Naive B cell (primary cell): ENCODE results near the gene RUBCN. TPM values are rescaled to one million over a fixed set of nuclear protein-coding genes. Genes with fewer than 3 reads are reported as not detected.

Source experiments
- ATAC-seq, 2 donors: fragments of 150-1000 bp; cut with Tn5 transposase; 2 replicates each; pipeline ENCODE4 v1.10.0; 2021; ENCODE audit warnings: low read depth in 2 of 2, mild to moderate bottlenecking in 2 of 2, moderate library complexity in 2 of 2
- DNase-seq: peaks from one replicate; pipeline ENCODE4 v3.0.0; 2022
- H3K27ac Mint-ChIP-seq, 6 donors: one replicate each; pipeline ENCODE4 v1.8.0; 2020 to 2022; ENCODE audit warnings: mild to moderate bottlenecking in 6 of 6, mixed read lengths in 6 of 6, moderate library complexity in 5 of 6, inconsistent platforms in 2 of 6
- H3K27me3 Mint-ChIP-seq, 3 donors: one replicate each; pipeline ENCODE4 v1.8.0; 2021 to 2022; ENCODE audit warnings: mixed read lengths in 3 of 3, mild to moderate bottlenecking in 1 of 3
- H3K36me3 Mint-ChIP-seq, 2 donors: one replicate each; pipeline ENCODE4 v1.8.0; 2020 to 2022; ENCODE audit warnings: mixed read lengths in 2 of 2, inconsistent platforms in 1 of 2, mild to moderate bottlenecking in 1 of 2
- H3K4me1 Mint-ChIP-seq, 3 donors: one replicate each; pipeline ENCODE4 v1.8.0; 2020 to 2022; ENCODE audit warnings: mixed read lengths in 3 of 3, inconsistent platforms in 1 of 3, mild to moderate bottlenecking in 1 of 3, moderate library complexity in 1 of 3
- H3K4me3 Mint-ChIP-seq, 8 donors: one replicate each; pipeline ENCODE4 v1.8.0; 2020 to 2022; ENCODE audit warnings: mild to moderate bottlenecking in 8 of 8, mixed read lengths in 8 of 8, moderate library complexity in 8 of 8, inconsistent platforms in 2 of 8
- H3K9me3 Mint-ChIP-seq, 7 donors: one replicate each; pipeline ENCODE4 v1.8.0; 2020 to 2022; ENCODE audit warnings: mixed read lengths in 7 of 7, mild to moderate bottlenecking in 5 of 7, inconsistent platforms in 2 of 7, moderate library complexity in 1 of 7
- polyA plus RNA-seq, 6 donors: library from polyadenylated mRNA; unstranded; fragments of 300-500 nt; fragmentation: Illumina TruSeq; gene quantifications; one replicate each; pipeline ENCODE4 v1.2.3, GENCODE V29; 2021; ENCODE audit warnings: low read depth in 6 of 6

Gene RUBCN
- 10 to 100 TPM; 20.0 to 46.9 (median 24.8) TPM for polyA plus RNA-seq

DNA sequence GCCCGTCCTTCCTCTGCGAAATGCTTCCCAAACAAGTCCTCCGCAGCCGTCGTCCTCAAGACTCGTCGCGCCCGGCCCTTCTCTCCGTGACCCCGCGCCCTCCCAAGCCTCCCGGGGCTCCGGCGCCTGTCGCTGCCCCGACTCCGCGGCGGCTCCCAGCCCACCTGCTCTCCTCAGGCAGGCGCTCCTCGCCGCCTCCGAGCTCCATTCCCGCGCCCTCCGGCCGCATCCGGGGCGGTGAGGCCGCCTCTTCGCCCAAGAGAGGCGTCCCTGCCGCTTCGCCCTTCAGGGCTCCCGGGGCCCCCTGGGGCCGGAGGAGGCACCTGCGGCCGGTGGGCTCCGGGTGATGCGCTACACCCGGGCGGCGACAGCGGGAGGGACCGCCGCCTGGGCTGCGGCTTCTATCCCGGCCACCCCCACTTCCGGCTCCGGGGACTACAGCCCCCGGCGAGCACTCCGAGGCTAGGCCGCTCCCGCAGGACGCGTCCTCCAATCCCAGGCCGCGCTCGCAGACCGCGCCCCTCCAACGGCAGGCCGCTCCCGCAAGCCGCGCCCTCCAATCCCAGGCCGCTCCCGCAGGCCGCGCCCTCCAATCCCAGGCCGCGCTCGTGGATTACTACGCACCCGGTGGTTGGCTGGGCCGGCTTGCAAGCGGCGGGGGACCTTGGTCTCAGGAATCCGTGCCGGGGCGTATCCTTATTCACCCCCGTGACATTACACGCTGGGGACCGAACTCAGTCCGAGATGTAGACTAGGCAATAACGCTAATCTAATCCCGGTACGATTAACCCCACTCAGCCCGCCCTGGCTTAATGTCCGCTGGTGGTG, at the start of gene RUBCN:
Gene RUBCN (minus strand): TSS at position 414 of the 828 bp plus-strand sequence. CDS start 185 bp downstream, at position 229.
- Mint-ChIP-seq H3K27ac (peak within 1 kb of the TSS; percentile 95 to 99 (median 97)), H3K9me3 (no peaks in the 10 kb centered on the region), H3K4me1 (peaks cover 26 to 58% (median 48%) of the 10 kb centered on the region in 3 donors), H3K27me3 (no peaks in the 10 kb centered on the region), H3K36me3 (no peaks in the 10 kb centered on the region), H3K4me3 (peak within 1 kb of the TSS; percentile 86 to 100 (median 96))
- ATAC-seq (peak; percentile 80 to 81), DNase-seq (peak; percentile 95)

DNA sequence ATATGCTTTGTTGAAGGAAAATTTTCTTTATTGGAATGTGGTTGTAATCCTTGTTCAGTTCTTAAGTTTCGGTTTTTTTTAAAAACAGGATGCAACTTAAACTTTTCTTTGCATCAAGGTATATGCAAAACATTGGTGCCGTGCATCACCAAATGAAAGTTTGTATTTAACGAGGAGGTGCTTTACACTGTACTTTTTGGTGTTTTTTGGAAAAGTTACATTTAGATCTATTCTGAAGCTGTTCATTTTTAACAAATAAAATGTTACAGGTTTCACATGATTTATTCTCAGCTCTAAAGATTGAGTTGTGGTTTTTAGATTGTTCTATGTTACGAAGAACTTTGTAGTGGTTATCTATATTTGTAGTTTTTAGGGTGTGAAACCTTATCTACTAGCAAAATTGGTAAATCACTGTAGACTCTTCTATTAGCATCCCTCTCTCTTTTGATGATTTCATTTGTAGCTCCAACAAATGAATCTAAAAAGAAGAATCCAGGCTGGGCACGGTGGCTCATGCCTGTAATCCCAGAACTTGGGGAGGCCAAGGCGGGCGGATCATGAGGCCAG, 47.4 kb upstream of the RUBCN start:
- peaks cover 8 to 26% (median 20%) of the 10 kb centered on the region in 3 donors for H3K4me1 Mint-ChIP-seq
- no peak for ATAC-seq

DNA sequence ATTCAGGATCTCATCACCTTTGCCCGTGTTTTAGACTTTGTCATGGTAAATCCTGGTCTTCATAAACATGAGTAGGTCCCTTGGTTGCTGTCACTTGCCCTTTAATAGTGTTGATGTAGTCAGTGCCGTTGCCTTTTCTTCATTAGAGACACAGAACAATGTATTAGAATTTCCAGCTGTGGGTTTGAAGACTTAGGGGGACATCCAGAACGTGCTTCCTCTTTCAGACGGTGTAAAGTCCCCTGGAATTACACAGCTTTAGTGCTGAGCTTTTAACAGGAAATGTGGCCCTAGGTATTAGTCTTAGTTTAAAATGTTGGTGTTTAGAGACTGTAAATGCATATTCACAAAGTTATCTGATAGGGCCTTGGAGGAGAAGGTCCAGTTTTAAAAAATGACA, 45.5 kb upstream of the RUBCN start:
- Mint-ChIP-seq H3K27me3 (no peaks in the 10 kb centered on the region), H3K36me3 (peaks cover 0 to 6% of the 10 kb centered on the region in 2 donors)
- DNase-seq: peak; percentile 15

More for the DNA sequence above, 47.4 kb upstream of the RUBCN start:
- Mint-ChIP-seq H3K9me3 (no peaks in the 10 kb centered on the region), H3K4me3 (peak overlapping the region in 3 of 8 donors; percentile 10 to 41 (median 40)), H3K36me3 (no peaks in the 10 kb centered on the region), H3K27ac (peak overlapping the region; percentile 11 to 84 (median 73)), H3K27me3 (no peaks in the 10 kb centered on the region)
- no peak for DNase-seq

DNA sequence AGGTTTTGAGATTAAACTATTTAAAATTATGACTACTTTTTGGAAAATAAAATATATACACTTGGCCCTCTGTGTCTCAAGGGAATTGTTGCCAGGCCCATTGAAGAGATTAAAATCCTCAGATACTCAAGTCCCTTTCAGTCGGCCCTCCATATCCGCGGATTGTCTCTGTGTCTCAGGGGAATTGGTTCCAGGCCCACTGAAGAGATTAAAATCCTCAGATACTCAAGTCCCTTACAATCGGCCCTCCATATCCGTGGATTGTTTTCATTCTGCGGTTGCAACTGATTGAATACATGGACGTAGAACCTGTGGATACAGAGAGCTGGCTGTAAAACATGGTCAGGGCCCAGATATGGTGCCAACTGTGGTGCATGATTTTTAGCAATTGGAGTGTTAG, 38.6 kb upstream of the RUBCN start:
- H3K36me3 Mint-ChIP-seq: peaks cover 10 to 18% of the 10 kb centered on the region in 2 donors
- peaks cover 0 to 9% (median 0%) of the 10 kb centered on the region in 3 donors for H3K4me1 Mint-ChIP-seq
- H3K27me3 Mint-ChIP-seq: no peaks in the 10 kb centered on the region

More for the DNA sequence above, 45.5 kb upstream of the RUBCN start:
- H3K4me3 Mint-ChIP-seq: peak overlapping the region in 1 of 8 donors; percentile 55
- H3K4me1 Mint-ChIP-seq: peaks cover 8 to 26% (median 16%) of the 10 kb centered on the region in 3 donors
- peak; percentile 96 to 97 for ATAC-seq
- peak overlapping the region in 3 of 6 donors; percentile 61 to 90 (median 82) for H3K27ac Mint-ChIP-seq
- no peaks in the 10 kb centered on the region for H3K9me3 Mint-ChIP-seq

DNA sequence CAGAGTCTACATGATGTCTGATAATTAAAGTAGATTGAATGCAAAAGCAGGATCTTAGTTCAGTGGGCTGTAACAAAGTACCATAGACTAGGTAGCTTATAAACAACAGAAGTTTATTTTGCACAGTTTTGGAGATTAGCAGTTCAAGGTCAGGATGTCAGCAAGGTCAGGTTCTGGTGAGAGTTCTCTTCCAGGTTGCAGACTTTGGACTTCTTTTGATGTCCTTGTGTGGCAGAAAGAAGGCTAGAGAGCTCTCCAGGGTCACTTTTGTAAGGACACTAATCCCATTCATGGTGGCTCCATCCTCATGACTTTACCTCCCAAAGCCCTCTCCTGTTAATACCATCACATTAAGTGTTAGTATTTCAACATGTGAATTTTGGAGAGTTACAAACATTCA, 25.1 kb upstream of the RUBCN start:
- ATAC-seq (no peak), DNase-seq (no peak)
- Mint-ChIP-seq H3K36me3 (peaks cover 0 to 8% of the 10 kb centered on the region in 2 donors), H3K27ac (no peak overlapping the region), H3K27me3 (no peaks in the 10 kb centered on the region), H3K4me3 (no peak overlapping the region), H3K9me3 (no peaks in the 10 kb centered on the region), H3K4me1 (no peaks in the 10 kb centered on the region)

More for the DNA sequence above, 38.6 kb upstream of the RUBCN start:
- DNase-seq: no peak
- ATAC-seq: no peak
- H3K9me3 Mint-ChIP-seq: peaks cover 0 to 4% (median 0%) of the 10 kb centered on the region in 7 donors
- H3K4me3 Mint-ChIP-seq: no peak overlapping the region
- no peak overlapping the region for H3K27ac Mint-ChIP-seq

DNA sequence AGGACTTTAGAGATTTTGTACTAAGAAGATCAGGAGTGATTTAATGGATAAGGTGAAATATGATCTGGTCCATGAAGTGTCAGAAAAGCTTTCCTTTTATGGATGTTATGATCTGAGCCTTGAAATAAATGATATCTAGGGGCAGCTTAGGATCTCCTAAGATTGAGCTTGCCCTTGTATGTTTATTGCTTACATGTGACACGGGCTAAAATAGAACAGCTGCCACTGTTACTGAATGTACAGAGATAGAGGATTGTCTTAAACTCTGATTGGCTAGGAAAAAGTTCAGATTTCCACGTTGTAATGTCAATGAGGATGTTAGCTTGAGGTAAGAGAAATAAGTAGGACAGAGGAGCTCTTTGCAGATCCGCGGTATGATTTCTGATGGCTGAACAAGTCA, 21.8 kb upstream of the RUBCN start:
- ATAC-seq: no peak
- Mint-ChIP-seq H3K4me1 (peaks cover 6 to 16% (median 7%) of the 10 kb centered on the region in 3 donors), H3K4me3 (no peak overlapping the region), H3K27me3 (no peaks in the 10 kb centered on the region), H3K27ac (no peak overlapping the region), H3K9me3 (no peaks in the 10 kb centered on the region), H3K36me3 (no peaks in the 10 kb centered on the region)
- DNase-seq: no peak

DNA sequence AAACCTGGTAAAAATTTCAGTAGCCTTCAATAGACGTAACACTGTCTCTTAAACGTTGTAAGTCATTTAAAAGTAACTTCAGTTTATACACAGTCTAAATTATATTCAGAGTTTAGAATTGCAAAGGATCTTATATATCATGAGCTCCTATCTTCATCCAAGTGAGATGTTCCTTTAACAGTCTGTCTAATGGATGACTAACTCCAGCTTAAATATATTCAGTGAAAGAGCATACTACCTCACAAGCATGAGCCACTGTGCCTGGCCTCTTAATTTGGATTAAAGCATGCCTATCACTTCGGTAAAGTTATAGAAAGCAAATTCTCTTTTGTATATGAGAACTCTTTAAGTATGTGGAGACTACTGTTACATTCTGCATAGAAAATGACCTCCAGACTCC, 20.0 kb upstream of the RUBCN start:
- ATAC-seq (no peak), DNase-seq (no peak)
- Mint-ChIP-seq H3K27ac (no peak overlapping the region), H3K27me3 (no peaks in the 10 kb centered on the region), H3K4me1 (peaks cover 15 to 23% (median 15%) of the 10 kb centered on the region in 3 donors), H3K36me3 (no peaks in the 10 kb centered on the region), H3K4me3 (no peak overlapping the region), H3K9me3 (no peaks in the 10 kb centered on the region)

DNA sequence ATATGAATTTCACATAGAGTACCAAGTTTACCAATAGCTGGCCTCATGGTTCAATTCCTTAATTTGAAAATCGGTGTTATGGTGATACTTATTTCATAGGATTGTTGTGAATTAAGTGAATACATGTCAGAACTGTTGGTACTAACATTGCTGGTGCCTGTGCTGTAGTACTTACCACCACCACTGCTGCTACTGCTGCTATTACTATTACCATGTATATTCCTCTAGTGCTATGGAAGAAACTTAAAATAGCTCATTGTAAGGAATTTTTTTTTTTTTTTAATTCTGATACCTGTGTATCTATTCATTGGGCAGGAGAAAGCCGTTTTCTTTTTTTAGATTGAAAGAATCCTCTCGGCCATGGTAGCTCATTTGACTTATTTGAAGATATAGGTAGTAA, 16.6 kb upstream of the RUBCN start:
- Mint-ChIP-seq H3K9me3 (no peaks in the 10 kb centered on the region), H3K4me1 (peaks cover 34 to 38% (median 35%) of the 10 kb centered on the region in 3 donors), H3K27me3 (no peaks in the 10 kb centered on the region), H3K4me3 (peak overlapping the region in 3 of 8 donors; percentile 12 to 77 (median 15)), H3K36me3 (no peaks in the 10 kb centered on the region), H3K27ac (no peak overlapping the region)
- no peak for DNase-seq
- ATAC-seq: no peak

DNA sequence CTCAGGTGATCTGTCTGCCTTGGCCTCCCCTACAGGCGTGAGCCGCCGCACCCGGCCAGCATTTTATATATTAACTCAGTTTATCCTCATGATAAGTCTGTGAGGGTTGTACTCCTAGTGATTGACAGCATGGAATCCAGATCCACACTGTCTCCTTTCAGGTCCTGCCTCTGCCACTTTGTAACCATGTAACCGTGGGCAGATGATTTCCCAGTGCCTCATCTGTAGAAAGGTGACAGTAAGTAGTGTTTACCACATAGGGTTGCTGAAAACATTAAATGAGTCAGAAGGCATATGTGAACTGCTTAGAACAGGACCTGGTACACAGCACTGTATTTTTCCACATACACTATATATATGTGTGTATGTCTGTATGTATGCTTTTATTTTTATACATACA, 15.4 kb upstream of the RUBCN start:
- Mint-ChIP-seq H3K4me1 (peaks cover 34 to 38% (median 35%) of the 10 kb centered on the region in 3 donors), H3K9me3 (no peaks in the 10 kb centered on the region), H3K36me3 (no peaks in the 10 kb centered on the region), H3K4me3 (peak overlapping the region; percentile 32 to 95 (median 76)), H3K27me3 (no peaks in the 10 kb centered on the region), H3K27ac (peak overlapping the region in 3 of 6 donors; percentile 59 to 95 (median 80))
- DNase-seq: no peak
- no peak for ATAC-seq

DNA sequence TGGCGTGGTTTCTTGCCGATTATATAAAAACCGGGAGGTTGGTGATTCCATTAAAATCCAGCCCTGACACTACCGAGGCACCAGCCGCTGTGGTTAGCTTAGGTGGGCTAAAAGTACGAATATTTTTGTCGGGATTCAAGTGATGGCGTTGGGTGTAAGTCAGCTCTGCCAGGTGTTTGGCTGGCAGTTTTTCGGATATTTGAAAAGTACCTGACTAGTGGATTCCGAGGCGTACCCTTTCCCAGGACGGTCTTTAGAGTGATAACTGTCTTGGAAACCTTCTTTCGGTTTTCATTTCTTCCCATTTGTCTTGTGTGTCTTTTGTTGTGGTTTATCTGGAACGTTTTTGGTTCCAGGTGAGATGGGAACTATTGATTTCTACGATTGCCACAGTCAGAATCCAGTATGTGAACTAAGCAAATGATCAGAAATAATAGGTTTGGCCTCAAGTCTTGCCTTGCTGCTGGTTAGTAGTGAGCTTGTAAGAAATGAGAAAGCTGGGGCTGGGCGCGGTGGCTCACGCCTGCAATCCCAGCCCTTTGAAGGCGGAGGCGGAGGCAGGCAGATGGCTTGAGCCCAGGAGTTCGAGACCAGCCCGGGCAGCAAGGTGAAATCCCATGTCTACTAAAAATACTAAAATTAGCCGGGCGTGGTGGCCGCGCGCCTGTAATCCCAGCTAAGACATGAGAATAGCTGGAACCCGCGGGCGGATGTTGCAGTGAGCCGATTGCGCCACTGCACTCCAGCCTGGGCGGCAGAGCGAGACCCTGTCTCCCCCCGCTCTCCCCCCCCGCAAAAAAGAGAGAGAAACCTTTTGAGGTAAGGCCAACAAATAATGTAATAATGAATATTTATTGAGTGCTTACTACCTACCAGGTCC, 14.4 kb upstream of the RUBCN start:
- Mint-ChIP-seq H3K36me3 (no peaks in the 10 kb centered on the region), H3K27me3 (no peaks in the 10 kb centered on the region), H3K4me1 (peaks cover 35 to 37% (median 35%) of the 10 kb centered on the region in 3 donors), H3K27ac (peak overlapping the region; percentile 90 to 98 (median 96)), H3K4me3 (peak overlapping the region; percentile 90 to 98 (median 97)), H3K9me3 (no peaks in the 10 kb centered on the region)
- no peak for ATAC-seq
- peak; percentile 11 for DNase-seq

DNA sequence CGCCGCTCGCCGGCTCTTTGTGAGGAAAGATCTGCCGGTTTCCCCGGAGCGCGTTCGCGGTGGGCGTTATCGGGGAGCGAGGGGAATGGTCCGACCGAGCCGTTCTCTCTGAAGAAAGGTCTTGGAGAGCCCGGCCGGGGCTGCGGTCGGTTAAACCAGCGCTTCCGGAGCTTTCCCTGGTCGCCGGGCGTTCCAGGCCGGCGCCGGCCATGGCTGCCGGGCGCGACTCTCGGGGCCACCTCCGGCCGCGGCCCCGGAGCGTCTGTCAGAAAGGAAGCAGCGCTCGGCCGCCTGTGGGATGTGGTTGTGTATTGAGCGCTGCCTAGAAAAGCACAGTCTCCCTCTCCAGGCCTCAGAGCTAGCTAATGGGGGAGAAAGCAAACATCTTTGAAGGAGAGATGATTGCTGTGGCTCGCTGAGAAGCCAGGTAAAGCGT, 13.7 kb upstream of the RUBCN start:
- DNase-seq: peak; percentile 52
- H3K27me3 Mint-ChIP-seq: no peaks in the 10 kb centered on the region
- H3K36me3 Mint-ChIP-seq: no peaks in the 10 kb centered on the region
- H3K9me3 Mint-ChIP-seq: no peaks in the 10 kb centered on the region
- peaks cover 29 to 37% (median 35%) of the 10 kb centered on the region in 3 donors for H3K4me1 Mint-ChIP-seq
- H3K27ac Mint-ChIP-seq: peak overlapping the region; percentile 90 to 98 (median 96)
- peak overlapping the region; percentile 90 to 98 (median 97) for H3K4me3 Mint-ChIP-seq
- peak; percentile 43 to 48 for ATAC-seq

DNA sequence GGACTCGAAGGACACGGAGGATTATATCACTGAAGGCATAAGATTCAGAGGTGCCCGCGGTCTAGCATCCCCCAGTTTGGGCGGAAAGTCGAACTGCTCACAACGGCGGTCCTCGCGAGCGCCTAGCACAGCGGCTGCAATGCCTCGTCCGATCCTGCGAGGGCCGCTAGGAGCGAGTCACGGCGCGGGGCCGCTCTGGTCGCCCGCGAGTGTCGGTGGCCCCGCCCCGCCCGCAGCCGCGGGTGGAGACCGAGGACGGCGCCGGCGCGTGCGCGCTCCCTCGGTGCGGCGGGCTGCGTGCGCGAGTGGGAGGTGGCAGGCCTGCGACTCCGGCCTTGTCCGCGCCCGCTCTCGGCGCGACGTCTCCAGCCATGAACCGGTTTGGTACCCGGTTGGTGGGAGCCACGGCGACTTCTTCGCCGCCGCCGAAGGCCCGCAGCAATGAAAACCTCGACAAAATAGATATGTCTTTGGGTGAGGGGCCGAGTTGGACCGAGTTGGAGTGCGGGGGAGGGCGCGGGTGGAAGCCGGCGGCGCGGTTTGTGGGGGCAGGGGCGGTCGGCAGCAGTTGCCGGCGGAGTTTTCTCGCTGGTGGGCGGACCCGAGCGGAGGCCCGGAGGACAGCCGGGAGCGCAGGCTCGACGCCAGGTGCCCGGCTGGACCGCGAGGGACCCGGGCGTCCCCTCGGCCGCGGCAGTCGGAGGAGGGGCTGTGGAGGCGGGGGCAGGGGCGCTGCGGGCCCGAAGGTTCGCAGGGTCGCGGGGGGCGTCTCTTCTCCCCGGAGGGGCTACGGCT, 13.1 kb upstream of the RUBCN start, which contains the start of gene FYTTD1:
Gene FYTTD1 (plus strand): TSS at position 283 of the 795 bp plus-strand sequence. CDS start 89 bp downstream, at position 372.
- no peaks in the 10 kb centered on the region for H3K9me3 Mint-ChIP-seq
- peak within 1 kb of the TSS; percentile 90 to 98 (median 97) for H3K4me3 Mint-ChIP-seq
- DNase-seq (peak; percentile 93), ATAC-seq (peak; percentile 83 to 84)
- H3K36me3 Mint-ChIP-seq: no peaks in the 10 kb centered on the region
- no peaks in the 10 kb centered on the region for H3K27me3 Mint-ChIP-seq
- H3K4me1 Mint-ChIP-seq: peaks cover 26 to 34% (median 32%) of the 10 kb centered on the region in 3 donors
- H3K27ac Mint-ChIP-seq: peak within 1 kb of the TSS; percentile 95 to 100 (median 97)
